Retinal pigment epithelial cell (primary cell): ENCODE measurements around the gene SH2D3C.

Experiments
- DNase-seq: peaks from one replicate; pipeline ENCODE4 v3.0.0-alpha.2; 2010; ENCODE audit warnings: low read depth
- H3K4me3 ChIP-seq: 2 replicates; pipeline ENCODE4 v1.5.1; 2011; ENCODE audit warnings: mild to moderate bottlenecking, low read length, control low read depth, moderate library complexity
- CTCF ChIP-seq: conservative IDR thresholded peaks from 2 replicates; pipeline ENCODE4 v1.5.1; 2011; ENCODE audit warnings: low read depth, low read length, control low read depth, inconsistent platforms

The SH2D3C gene

GRCh38 chr9:127693697-127694096 lies 84.8 kb downstream of the SH2D3C start:
- no peak for TF ChIP-seq CTCF
- no peak overlapping the region for H3K4me3 ChIP-seq
- no peak for DNase-seq

- no peak for DNase-seq
- no peak overlapping the region for H3K4me3 ChIP-seq
- TF ChIP-seq CTCF = no peak
Observed at GRCh38 chr9:127693143-127693542, 85.3 kb downstream of the SH2D3C start.

- no peak for TF ChIP-seq CTCF
- DNase-seq = no peak
- H3K4me3 ChIP-seq = no peak overlapping the region
Observed at GRCh38 chr9:127692071-127692470, 86.4 kb downstream of the SH2D3C start.

- no peak for TF ChIP-seq CTCF
- H3K4me3 ChIP-seq = no peak overlapping the region
Observed at GRCh38 chr9:127690735-127691134, 87.7 kb downstream of the SH2D3C start.

GRCh38 chr9:127689329-127690000 lies 89.0 kb downstream of the SH2D3C start:
- DNase-seq = no peak
- TF ChIP-seq CTCF = no peak
- no peak overlapping the region for H3K4me3 ChIP-seq

More at GRCh38 chr9:127690735-127691134, 87.7 kb downstream of the SH2D3C start:
- no peak for DNase-seq
